ENCODE data around the gene EPN3.
A peak's percentile ranks its signal among the peaks of the same experiment; 100 is the strongest.

The EPN3 gene

GRCh38 chr17:50572541-50572940 is 40.0 kb downstream of the EPN3 start:
- no peak for DNase-seq

GRCh38 chr17:50573866-50574611 is 41.5 kb downstream of the EPN3 start:
- no peak for DNase-seq

- DNase-seq, result peak; percentile 41
Measured at GRCh38 chr17:50575581-50576210, 43.2 kb downstream of the EPN3 start.

- DNase-seq, result no peak
Measured at GRCh38 chr17:50576864-50577263, 44.3 kb downstream of the EPN3 start.

GRCh38 chr17:50577451-50577954 is 45.0 kb downstream of the EPN3 start:
- no peak for DNase-seq

GRCh38 chr17:50578173-50578572 is 45.6 kb downstream of the EPN3 start:
- no peak for DNase-seq

- DNase-seq, result no peak
Measured at GRCh38 chr17:50579399-50579798, 46.9 kb downstream of the EPN3 start.

GRCh38 chr17:50580646-50581045 is 48.1 kb downstream of the EPN3 start:
- DNase-seq, result no peak

- no peak for DNase-seq
Measured at GRCh38 chr17:50581316-50581715, 48.8 kb downstream of the EPN3 start.

GRCh38 chr17:50582741-50583140 is 50.2 kb downstream of the EPN3 start:
- DNase-seq, result no peak

- peak; percentile 28 for DNase-seq
Measured at GRCh38 chr17:50583641-50584040, 51.1 kb downstream of the EPN3 start.

GRCh38 chr17:50584116-50584515 is 51.6 kb downstream of the EPN3 start:
- no peak for DNase-seq

- DNase-seq, result peak; percentile 23
Measured at GRCh38 chr17:50584749-50585148, 52.2 kb downstream of the EPN3 start.

GRCh38 chr17:50585346-50585745 is 52.8 kb downstream of the EPN3 start:
- no peak for DNase-seq

GRCh38 chr17:50585891-50586290 is 53.4 kb downstream of the EPN3 start:
- no peak for DNase-seq

- no peak for DNase-seq
Measured at GRCh38 chr17:50586421-50587247, 54.1 kb downstream of the EPN3 start.

- no peak for DNase-seq
Measured at GRCh38 chr17:50587571-50587970, 55.0 kb downstream of the EPN3 start.

- no peak for DNase-seq
Measured at GRCh38 chr17:50588391-50589049, 56.0 kb downstream of the EPN3 start.

- DNase-seq, result no peak
Measured at GRCh38 chr17:50589095-50589705, 56.7 kb downstream of the EPN3 start.

- DNase-seq, result no peak
Measured at GRCh38 chr17:50590946-50591737, 58.6 kb downstream of the EPN3 start.

GRCh38 chr17:50593321-50593720 is 60.8 kb downstream of the EPN3 start:
- DNase-seq, result peak; percentile 96

All from NCI-H510A treated with DMSO at 0.1 percent for 48 hours (cell line).